RWPE1 (cell line): ENCODE results near the gene CRYZ.
A peak's percentile ranks its signal among the peaks of the same experiment; 100 is the strongest.
"Not testable (repeated sequence)": the region's sequence is repeated elsewhere in the genome, so short reads cannot be mapped to it uniquely, and the experiment has no call there.

Source experiments
- CTCF ChIA-PET: fragments of 350-600 bp; sonication (Branson Sonifier 250); formaldehyde crosslinking; extraction: SDS; loops from one replicate; lab custom pipeline; 2021; lab: Yijun Ruan, JAX
- POLR2A ChIA-PET: fragments of 400-600 bp; formaldehyde crosslinking; extraction: SDS; loops from one replicate; lab custom pipeline; 2020; ENCODE audit warnings: antibody characterized with exemption; ENCODE audit not compliant: low non-redundant PET; lab: Yijun Ruan, JAX
- DNase-seq: peaks from one replicate; pipeline ENCODE4 v3.0.0; 2012; ENCODE audit warnings: low spot score
- H3K27ac ChIP-seq: fragments of 450-650 bp; 2 replicates; pipeline ENCODE4 v1.5.1; 2017
- CTCF ChIP-seq: fragments of 450-650 bp; conservative IDR thresholded peaks from 2 replicates; pipeline ENCODE4 v1.5.1; 2017; ENCODE audit warnings: low read depth, mild to moderate bottlenecking

Gene CRYZ

GRCh38 chr1:74772945-74773344 lies 40.1 kb upstream of the CRYZ start:
- DNase-seq: no peak
- no peak overlapping the region for H3K27ac ChIP-seq
- no peak for TF ChIP-seq CTCF
- POLR2A ChIA-PET: no interaction called here
- CTCF ChIA-PET: no interaction called here

- H3K27ac ChIP-seq: no peak overlapping the region
- peak; percentile 71 for TF ChIP-seq CTCF
- ChIA-PET POLR2A (no interaction called here), CTCF (interaction anchor here (0.5 to 1.4 kb wide), 6 partner anchors 11 to 866 kb away, joined by 3 to 7 read pairs (median 4); no protein-coding TSS in a partner anchor)
- peak; percentile 17 for DNase-seq
Measured at GRCh38 chr1:74771913-74772515, 39.2 kb upstream of the CRYZ start.

GRCh38 chr1:74767490-74767889 lies 34.6 kb upstream of the CRYZ start:
- ChIA-PET POLR2A (no interaction called here), CTCF (interaction anchor here (0.8 kb wide), 1 partner anchor 9 kb away, joined by 3 read pairs; no protein-coding TSS in a partner anchor)
- DNase-seq: peak; percentile 1
- H3K27ac ChIP-seq: no peak overlapping the region
- TF ChIP-seq CTCF: no peak

- ChIA-PET POLR2A (no interaction called here), CTCF (interaction anchor here (0.6 kb wide), 2 partner anchors 1224 to 1480 kb away, joined by 3 to 4 read pairs; no protein-coding TSS in a partner anchor)
- H3K27ac ChIP-seq: no peak overlapping the region
Measured at GRCh38 chr1:74766579-74766978, 33.7 kb upstream of the CRYZ start.

GRCh38 chr1:74763807-74764206 lies 31.0 kb upstream of the CRYZ start:
- ChIA-PET CTCF (no interaction called here), POLR2A (no interaction called here)
- no peak for TF ChIP-seq CTCF
- H3K27ac ChIP-seq: no peak overlapping the region
- DNase-seq: no peak

More at GRCh38 chr1:74766579-74766978, 33.7 kb upstream of the CRYZ start:
- no peak for DNase-seq
- no peak for TF ChIP-seq CTCF

- CTCF ChIA-PET, DNase-seq, H3K27ac ChIP-seq, POLR2A ChIA-PET: not testable (repeated sequence)
Measured at GRCh38 chr1:74756650-74757049, 23.8 kb upstream of the CRYZ start.

- CTCF ChIA-PET: interaction anchor here (0.5 kb wide), 1 partner anchor 570 kb away, joined by 3 read pairs; no protein-coding TSS in a partner anchor
Measured at GRCh38 chr1:74755475-74755874, 22.6 kb upstream of the CRYZ start.

More at GRCh38 chr1:74755475-74755874, 22.6 kb upstream of the CRYZ start:
- POLR2A ChIA-PET: no interaction called here
- TF ChIP-seq CTCF: no peak
- no peak for DNase-seq
- no peak overlapping the region for H3K27ac ChIP-seq
